Smooth muscle cell (in vitro differentiated cells): ENCODE results near the gene L3MBTL4. TPM values are rescaled to one million over a fixed set of nuclear protein-coding genes. Genes with fewer than 3 reads are reported as not detected.

Experiments
- DNase-seq: peaks from one replicate; lab custom pipeline; 2025; ENCODE audit not compliant: unreplicated experiment; lab: John Stamatoyannopoulos, UW
- H2AFZ ChIP-seq: fragments of 200-600 bp; sonication (generic); 2 replicates; pipeline ENCODE4 v1.6.0; 2016; ENCODE audit warnings: antibody characterized with exemption, low read depth, mild to moderate bottlenecking
- H3F3A ChIP-seq: fragments of 200-600 bp; sonication (generic); 2 replicates; pipeline ENCODE4 v1.6.0; 2017; ENCODE audit warnings: antibody characterized with exemption, low read depth
- H3K27ac ChIP-seq: fragments of 200-600 bp; sonication (generic); 2 replicates; pipeline ENCODE4 v1.5.1; 2016; ENCODE audit warnings: low read depth, mild to moderate bottlenecking
- H3K27me3 ChIP-seq: fragments of 200-600 bp; sonication (generic); 2 replicates; pipeline ENCODE4 v1.6.1; 2016; ENCODE audit warnings: low read depth, mild to moderate bottlenecking
- H3K36me3 ChIP-seq: fragments of 200-600 bp; sonication (generic); 2 replicates; pipeline ENCODE4 v1.5.1; 2016; ENCODE audit warnings: low read depth
- H3K4me1 ChIP-seq: fragments of 200-600 bp; sonication (generic); 2 replicates; pipeline ENCODE4 v1.5.1; 2016; ENCODE audit warnings: low read depth
- H3K4me2 ChIP-seq: fragments of 200-600 bp; sonication (generic); 2 replicates; pipeline ENCODE4 v1.6.0; 2016; ENCODE audit warnings: mild to moderate bottlenecking
- H3K4me3 ChIP-seq: fragments of 200-600 bp; sonication (generic); 2 replicates; pipeline ENCODE4 v1.5.1; 2016; ENCODE audit warnings: mild to moderate bottlenecking
- H3K79me2 ChIP-seq: fragments of 200-600 bp; sonication (generic); 2 replicates; pipeline ENCODE4 v1.6.0; 2016; ENCODE audit warnings: low read depth, mild to moderate bottlenecking
- H3K9ac ChIP-seq: fragments of 200-600 bp; sonication (generic); 2 replicates; pipeline ENCODE4 v1.6.0; 2016; ENCODE audit warnings: low read depth
- H3K9me3 ChIP-seq: fragments of 200-600 bp; sonication (generic); replicated peaks from 2 replicates; pipeline ENCODE4 v1.5.1; 2016; ENCODE audit warnings: low read depth
- H4K20me1 ChIP-seq: fragments of 200-600 bp; sonication (generic); 2 replicates; pipeline ENCODE4 v1.6.0; 2016; ENCODE audit warnings: low read depth
- WGBS: methylation state at CpG from one replicate; pipeline ENCODE4 v1.1.7; 2016; ENCODE audit warnings: low lambda C conversion rate; 5-methylcytosine and 5-hydroxymethylcytosine counted together
- polyA plus RNA-seq: library from polyadenylated mRNA; unstranded; fragments of >200 nt; fragmentation: Nextera tagmentation; extraction: Ambion mirVana; gene quantifications from 2 replicates; pipeline ENCODE4 v1.2.1, GENCODE V29; 2016
- total RNA-seq: library from RNA; depleted of rRNA; stranded (reverse); fragments of >200 nt; gene quantifications from 2 replicates; pipeline ENCODE4 v1.2.3, GENCODE V29; 2014
- TF ChIP-seq, protein P1 (sequence below): fragments of 200-600 bp; sonication (generic); IDR thresholded peaks from 2 replicates; pipeline ENCODE4 v1.5.1; 2017; ENCODE audit warnings: borderline replicate concordance, mild to moderate bottlenecking, antibody characterized with exemption; ENCODE audit not compliant: insufficient read depth, poor library complexity, severe bottlenecking

Gene L3MBTL4
- total and polyA plus RNA-seq, 2 experiments from 2014 or later, result 3.4 TPM; not detected in 1

DNA sequence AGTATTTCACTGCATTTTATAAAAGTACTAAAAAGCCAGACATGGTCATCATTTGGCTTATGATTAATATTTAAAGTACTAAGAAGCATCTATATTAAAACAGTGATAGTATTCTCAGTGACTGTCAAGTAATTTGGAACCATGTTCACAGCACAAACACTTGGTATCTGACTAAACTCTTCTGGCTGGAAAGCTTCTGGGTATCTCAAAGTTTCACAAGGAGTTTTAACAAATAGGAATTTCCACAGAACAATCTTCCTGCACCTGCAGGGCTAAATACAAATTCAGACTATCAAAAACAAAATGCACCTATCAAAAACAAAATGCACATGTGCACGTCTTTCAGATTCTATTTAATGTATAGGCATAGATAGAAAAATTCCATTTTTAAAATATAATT, 158.8 kb downstream of the L3MBTL4 start:
- no peaks in the 10 kb centered on the region for H3K9me3 ChIP-seq
- no peaks in the 10 kb centered on the region for H3K79me2 ChIP-seq
- no peaks in the 10 kb centered on the region for H3K36me3 ChIP-seq
- 81% methylated on average over 1 of the region's 1 CpG for WGBS
- H3K4me1 ChIP-seq, result no peaks in the 10 kb centered on the region
- H3K27me3 ChIP-seq, result no peaks in the 10 kb centered on the region
- DNase-seq, result no peak
- no peak overlapping the region for H3K4me3 ChIP-seq
- H3K4me2 ChIP-seq, result no peak overlapping the region
- no peak overlapping the region for H2AFZ ChIP-seq
- TF ChIP-seq, protein P1, sequence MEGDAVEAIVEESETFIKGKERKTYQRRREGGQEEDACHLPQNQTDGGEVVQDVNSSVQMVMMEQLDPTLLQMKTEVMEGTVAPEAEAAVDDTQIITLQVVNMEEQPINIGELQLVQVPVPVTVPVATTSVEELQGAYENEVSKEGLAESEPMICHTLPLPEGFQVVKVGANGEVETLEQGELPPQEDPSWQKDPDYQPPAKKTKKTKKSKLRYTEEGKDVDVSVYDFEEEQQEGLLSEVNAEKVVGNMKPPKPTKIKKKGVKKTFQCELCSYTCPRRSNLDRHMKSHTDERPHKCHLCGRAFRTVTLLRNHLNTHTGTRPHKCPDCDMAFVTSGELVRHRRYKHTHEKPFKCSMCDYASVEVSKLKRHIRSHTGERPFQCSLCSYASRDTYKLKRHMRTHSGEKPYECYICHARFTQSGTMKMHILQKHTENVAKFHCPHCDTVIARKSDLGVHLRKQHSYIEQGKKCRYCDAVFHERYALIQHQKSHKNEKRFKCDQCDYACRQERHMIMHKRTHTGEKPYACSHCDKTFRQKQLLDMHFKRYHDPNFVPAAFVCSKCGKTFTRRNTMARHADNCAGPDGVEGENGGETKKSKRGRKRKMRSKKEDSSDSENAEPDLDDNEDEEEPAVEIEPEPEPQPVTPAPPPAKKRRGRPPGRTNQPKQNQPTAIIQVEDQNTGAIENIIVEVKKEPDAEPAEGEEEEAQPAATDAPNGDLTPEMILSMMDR, result no peak
- no peaks in the 10 kb centered on the region for H3F3A ChIP-seq
- no peaks in the 10 kb centered on the region for H4K20me1 ChIP-seq
- H3K9ac ChIP-seq, result no peak overlapping the region
- H3K27ac ChIP-seq, result no peak overlapping the region

DNA sequence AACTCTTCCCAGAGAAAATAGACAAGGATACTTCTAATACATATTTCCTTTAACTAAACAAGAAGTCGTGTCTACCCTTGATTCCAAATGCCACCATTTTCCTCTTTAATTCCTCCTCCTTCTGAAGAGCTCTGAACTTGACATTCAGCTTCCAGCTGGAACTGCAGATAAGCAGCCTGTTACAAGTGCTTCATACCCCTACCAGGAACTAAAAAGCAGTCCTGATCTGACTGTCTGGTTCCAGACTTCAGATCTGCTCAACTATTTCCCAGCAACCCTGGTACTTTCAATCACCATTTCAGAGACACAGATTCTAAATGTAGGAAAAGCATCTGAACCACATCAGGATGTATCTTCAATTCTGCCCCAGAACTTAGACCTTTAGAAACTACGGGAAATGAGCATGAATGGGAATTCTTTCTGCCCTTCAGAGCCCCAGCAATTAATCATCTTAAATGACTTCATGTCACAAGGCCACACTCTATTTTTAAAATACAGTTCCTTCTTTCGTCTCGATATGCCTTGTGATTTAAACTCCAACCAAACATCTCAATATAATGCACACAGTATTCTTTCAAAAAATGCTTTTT, 159.5 kb downstream of the L3MBTL4 start:
- 75% methylated on average over 4 of the region's 4 CpGs for WGBS
- no peak overlapping the region for H3K27ac ChIP-seq
- H3K79me2 ChIP-seq, result no peaks in the 10 kb centered on the region
- no peak overlapping the region for H3K9ac ChIP-seq
- no peak overlapping the region for H2AFZ ChIP-seq
- TF ChIP-seq, protein P1, result no peak
- H3K4me3 ChIP-seq, result no peak overlapping the region
- no peaks in the 10 kb centered on the region for H3K4me1 ChIP-seq
- H3K36me3 ChIP-seq, result no peaks in the 10 kb centered on the region
- no peaks in the 10 kb centered on the region for H3K9me3 ChIP-seq
- DNase-seq, result no peak
- no peaks in the 10 kb centered on the region for H3F3A ChIP-seq
- no peak overlapping the region for H3K4me2 ChIP-seq
- no peaks in the 10 kb centered on the region for H4K20me1 ChIP-seq
- no peaks in the 10 kb centered on the region for H3K27me3 ChIP-seq

- Histone ChIP-seq H2AFZ (no peak overlapping the region), H3K4me3 (no peak overlapping the region), H3K9ac (no peak overlapping the region), H3K36me3 (no peaks in the 10 kb centered on the region), H3K4me2 (no peak overlapping the region), H3K4me1 (no peaks in the 10 kb centered on the region), H4K20me1 (no peaks in the 10 kb centered on the region), H3K27ac (no peak overlapping the region), H3F3A (no peaks in the 10 kb centered on the region), H3K9me3 (no peaks in the 10 kb centered on the region), H3K79me2 (no peaks in the 10 kb centered on the region), H3K27me3 (no peaks in the 10 kb centered on the region)
- DNase-seq, result no peak
- TF ChIP-seq, protein P1, result no peak
Observed at GRCh38 chr18:6254456-6254855, 160.3 kb downstream of the L3MBTL4 start.

- Histone ChIP-seq H3K9ac (no peak overlapping the region), H3K79me2 (no peaks in the 10 kb centered on the region), H2AFZ (no peak overlapping the region), H3K4me2 (no peak overlapping the region), H3K36me3 (no peaks in the 10 kb centered on the region), H3K4me1 (no peaks in the 10 kb centered on the region), H3K27me3 (no peaks in the 10 kb centered on the region), H3K9me3 (no peaks in the 10 kb centered on the region), H3K4me3 (no peak overlapping the region), H3K27ac (no peak overlapping the region), H4K20me1 (no peaks in the 10 kb centered on the region), H3F3A (no peaks in the 10 kb centered on the region)
- TF ChIP-seq, protein P1, result no peak
- no peak for DNase-seq
- 99% methylated on average over 4 of the region's 4 CpGs for WGBS
Observed at GRCh38 chr18:6251084-6251483, 163.6 kb downstream of the L3MBTL4 start.
